Activated CD8-positive, alpha-beta memory T cell treated with anti-CD3 and anti-CD28 coated beads, Interleukin-2, amount 10 ng/mL, durations not matched to agents 7 days and 5 days (primary cell): Measurements from ENCODE around the gene ELP4. TPM values are rescaled to one million over a fixed set of nuclear protein-coding genes. Genes with fewer than 3 reads are reported as not detected.
A peak's percentile ranks its signal among the peaks of the same experiment; 100 is the strongest.
"Not testable (repeated sequence)": the region's sequence is repeated elsewhere in the genome, so short reads cannot be mapped to it uniquely, and the experiment has no call there.

Experiments
- ATAC-seq: fragments of 150-1000 bp; cut with Tn5 transposase; one replicate; pipeline ENCODE4 v1.10.0; 2021; ENCODE audit warnings: moderate library complexity
- CTCF ChIA-PET: fragments of 350-600 bp; sonication (Branson Sonifier 250); formaldehyde crosslinking; loops from one replicate; lab custom pipeline; 2021; ENCODE audit warnings: antibody characterized with exemption; lab: Charles Lee
- DNase-seq: peaks from one replicate; pipeline ENCODE4 v3.0.0-alpha.2; 2020
- H3K27ac Mint-ChIP-seq: one replicate; pipeline ENCODE4 v1.8.0; 2021; ENCODE audit warnings: mild to moderate bottlenecking, mixed read lengths
- H3K27me3 Mint-ChIP-seq: one replicate; pipeline ENCODE4 v1.8.0; 2021; ENCODE audit warnings: mixed read lengths
- H3K36me3 Mint-ChIP-seq: one replicate; pipeline ENCODE4 v1.8.0; 2021; ENCODE audit warnings: mild to moderate bottlenecking, mixed read lengths
- H3K4me1 Mint-ChIP-seq: one replicate; pipeline ENCODE4 v1.8.0; 2021; ENCODE audit warnings: mixed read lengths
- H3K4me3 Mint-ChIP-seq: one replicate; pipeline ENCODE4 v1.8.0; 2021; ENCODE audit warnings: mild to moderate bottlenecking, moderate library complexity, mixed read lengths
- H3K9me3 Mint-ChIP-seq: one replicate; pipeline ENCODE4 v1.8.0; 2022; ENCODE audit warnings: low read depth, mixed read lengths
- total RNA-seq, 2 experiments: library from RNA; stranded (reverse); gene quantifications; one replicate each; pipeline ENCODE4 v1.2.3, GENCODE V29; 2021

Gene ELP4
- total RNA-seq, 2 experiments from 2014 or later = 20.7 to 23.7 TPM

GRCh38 chr11:31575764-31576163, 66.2 kb downstream of the ELP4 start:
- H3K9me3 Mint-ChIP-seq, H3K27me3 Mint-ChIP-seq, ATAC-seq, H3K36me3 Mint-ChIP-seq, H3K27ac Mint-ChIP-seq, H3K4me1 Mint-ChIP-seq, H3K4me3 Mint-ChIP-seq, DNase-seq, CTCF ChIA-PET: not testable (repeated sequence)

DNA sequence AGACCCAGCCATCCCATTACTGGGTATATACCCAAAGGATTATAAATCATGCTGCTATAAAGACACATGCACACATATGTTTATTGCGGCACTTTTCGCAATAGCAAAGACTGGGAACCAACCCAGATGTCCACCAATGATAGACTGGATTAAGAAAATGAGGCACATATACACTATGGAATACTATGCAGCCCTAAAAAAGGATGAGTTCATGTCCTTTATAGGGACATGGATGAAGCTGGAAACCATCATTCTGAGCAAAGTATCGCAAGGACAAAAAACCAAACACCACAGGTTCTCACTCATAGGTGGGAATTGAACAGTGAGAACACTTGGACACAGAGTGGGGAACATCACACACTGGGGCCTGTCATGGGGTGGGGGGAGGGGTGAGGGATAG, 69.8 kb downstream of the ELP4 start:
- ATAC-seq, DNase-seq, H3K4me3 Mint-ChIP-seq, H3K27me3 Mint-ChIP-seq, H3K36me3 Mint-ChIP-seq, CTCF ChIA-PET, H3K9me3 Mint-ChIP-seq, H3K4me1 Mint-ChIP-seq, H3K27ac Mint-ChIP-seq: not testable (repeated sequence)

- CTCF ChIA-PET = no interaction called here
Observed at GRCh38 chr11:31582697-31583096, 73.1 kb downstream of the ELP4 start.

GRCh38 chr11:31598454-31598853, 88.9 kb downstream of the ELP4 start:
- H3K27me3 Mint-ChIP-seq = no peaks in the 10 kb centered on the region
- H3K27ac Mint-ChIP-seq = no peak overlapping the region
- H3K4me1 Mint-ChIP-seq = no peaks in the 10 kb centered on the region
- ATAC-seq (no peak), DNase-seq (no peak)
- CTCF ChIA-PET = no interaction called here
- H3K9me3 Mint-ChIP-seq = no peaks in the 10 kb centered on the region
- H3K36me3 Mint-ChIP-seq = peaks cover 6% of the 10 kb centered on the region
- no peak overlapping the region for H3K4me3 Mint-ChIP-seq

More at GRCh38 chr11:31582697-31583096, 73.1 kb downstream of the ELP4 start:
- ATAC-seq (no peak), DNase-seq (no peak)
- H3K27me3 Mint-ChIP-seq = no peaks in the 10 kb centered on the region
- H3K27ac Mint-ChIP-seq = no peak overlapping the region
- H3K9me3 Mint-ChIP-seq = no peaks in the 10 kb centered on the region
- no peaks in the 10 kb centered on the region for H3K4me1 Mint-ChIP-seq
- no peak overlapping the region for H3K4me3 Mint-ChIP-seq
- H3K36me3 Mint-ChIP-seq = no peaks in the 10 kb centered on the region

DNA sequence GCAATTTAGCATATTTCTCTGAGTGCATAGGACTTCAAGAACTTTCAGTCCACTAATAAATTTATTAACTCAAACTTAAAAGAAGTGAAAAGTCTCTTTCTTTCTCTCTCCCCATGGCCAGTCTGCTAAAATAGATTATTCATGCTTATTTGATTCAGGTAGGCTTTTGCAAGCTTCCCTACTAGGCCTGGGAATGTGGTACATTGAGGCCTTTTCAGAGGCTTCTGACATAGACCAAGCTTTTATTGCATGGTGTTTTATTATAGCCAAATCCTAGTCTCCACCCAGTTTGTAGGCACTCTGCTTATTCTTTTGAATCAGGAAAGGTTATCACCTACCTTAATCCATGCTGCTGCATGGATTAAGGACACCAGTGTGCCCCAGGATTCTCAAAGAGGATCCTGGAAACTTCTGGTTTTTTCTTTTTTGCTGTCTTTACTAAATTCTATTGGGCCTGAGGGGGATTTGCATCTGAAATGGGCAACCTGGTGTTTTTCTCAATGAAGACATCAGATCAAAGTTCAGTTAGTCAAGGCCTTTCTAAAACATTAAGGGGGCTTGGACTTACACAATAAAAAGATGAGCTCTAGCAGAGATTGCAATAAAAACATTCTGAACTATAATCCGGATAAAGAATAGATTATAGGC, 92.2 kb downstream of the ELP4 start:
- Mint-ChIP-seq H3K27me3 (no peaks in the 10 kb centered on the region), H3K36me3 (peaks cover 6% of the 10 kb centered on the region), H3K4me1 (no peaks in the 10 kb centered on the region), H3K27ac (no peak overlapping the region), H3K9me3 (no peaks in the 10 kb centered on the region), H3K4me3 (no peak overlapping the region)
- DNase-seq = no peak
- CTCF ChIA-PET = no interaction called here
- no peak for ATAC-seq

- H3K4me1 Mint-ChIP-seq = peaks cover 2% of the 10 kb centered on the region
- ATAC-seq (no peak), DNase-seq (no peak)
- no peak overlapping the region for H3K27ac Mint-ChIP-seq
- no peaks in the 10 kb centered on the region for H3K9me3 Mint-ChIP-seq
- H3K27me3 Mint-ChIP-seq = no peaks in the 10 kb centered on the region
- no peak overlapping the region for H3K4me3 Mint-ChIP-seq
- H3K36me3 Mint-ChIP-seq = peaks cover 4% of the 10 kb centered on the region
- CTCF ChIA-PET = no interaction called here
Observed at GRCh38 chr11:31606893-31607292, 97.3 kb downstream of the ELP4 start.

DNA sequence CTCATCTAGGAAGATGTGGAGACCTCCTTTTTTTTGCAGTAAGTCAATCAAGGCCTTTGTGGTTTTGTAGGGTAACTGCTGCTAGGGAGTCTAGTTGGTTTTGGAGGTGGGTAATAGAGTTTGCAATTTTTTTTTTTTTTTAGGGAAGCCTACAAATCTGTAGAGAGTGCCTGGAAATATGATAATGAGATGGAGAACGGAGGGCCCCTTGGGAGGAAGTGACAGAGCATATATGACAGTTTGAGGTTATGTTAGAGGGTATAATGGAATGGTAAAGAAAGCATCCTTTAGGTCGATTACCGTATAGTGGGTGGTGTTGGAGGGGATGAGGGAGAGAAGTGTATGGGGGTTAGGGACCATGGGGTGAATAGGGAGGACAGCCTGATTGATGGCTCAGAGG, 98.3 kb downstream of the ELP4 start:
- no peak for DNase-seq
- peaks cover 4% of the 10 kb centered on the region for H3K36me3 Mint-ChIP-seq
- H3K27me3 Mint-ChIP-seq = no peaks in the 10 kb centered on the region
- peaks cover 2% of the 10 kb centered on the region for H3K4me1 Mint-ChIP-seq
- H3K9me3 Mint-ChIP-seq = no peaks in the 10 kb centered on the region
- ATAC-seq = no peak
- no peak overlapping the region for H3K27ac Mint-ChIP-seq
- no peak overlapping the region for H3K4me3 Mint-ChIP-seq
- CTCF ChIA-PET = no interaction called here

GRCh38 chr11:31608995-31609394, 99.4 kb downstream of the ELP4 start:
- CTCF ChIA-PET = no interaction called here
- Mint-ChIP-seq H3K4me1 (peaks cover 2% of the 10 kb centered on the region), H3K4me3 (no peak overlapping the region), H3K27me3 (no peaks in the 10 kb centered on the region), H3K36me3 (peaks cover 4% of the 10 kb centered on the region), H3K9me3 (no peaks in the 10 kb centered on the region), H3K27ac (no peak overlapping the region)
- ATAC-seq = no peak
- no peak for DNase-seq

DNA sequence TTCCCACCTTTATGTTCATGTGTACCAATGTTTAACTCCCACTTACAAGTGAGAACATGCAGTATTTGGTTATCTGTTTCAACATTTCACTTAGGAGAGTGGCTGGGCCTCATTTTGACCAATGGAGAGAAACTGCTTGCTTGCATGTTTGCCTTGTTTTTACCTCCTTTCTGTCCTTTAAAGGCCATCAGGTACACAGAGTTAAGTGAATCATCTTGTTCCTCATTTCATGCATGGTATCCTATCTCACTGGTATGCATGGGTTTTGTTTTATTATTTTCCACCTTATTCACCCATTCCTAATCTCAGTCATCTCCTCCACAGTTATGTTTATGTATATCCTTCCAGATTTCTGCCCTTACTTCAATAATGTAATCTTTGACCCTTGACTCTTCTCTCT, 101.0 kb downstream of the ELP4 start:
- no peak for DNase-seq
- CTCF ChIA-PET = no interaction called here
- H3K4me3 Mint-ChIP-seq = no peak overlapping the region
- H3K4me1 Mint-ChIP-seq = peaks cover 2% of the 10 kb centered on the region
- no peaks in the 10 kb centered on the region for H3K27me3 Mint-ChIP-seq
- no peaks in the 10 kb centered on the region for H3K9me3 Mint-ChIP-seq
- ATAC-seq = no peak
- H3K27ac Mint-ChIP-seq = no peak overlapping the region
- peaks cover 6% of the 10 kb centered on the region for H3K36me3 Mint-ChIP-seq

DNA sequence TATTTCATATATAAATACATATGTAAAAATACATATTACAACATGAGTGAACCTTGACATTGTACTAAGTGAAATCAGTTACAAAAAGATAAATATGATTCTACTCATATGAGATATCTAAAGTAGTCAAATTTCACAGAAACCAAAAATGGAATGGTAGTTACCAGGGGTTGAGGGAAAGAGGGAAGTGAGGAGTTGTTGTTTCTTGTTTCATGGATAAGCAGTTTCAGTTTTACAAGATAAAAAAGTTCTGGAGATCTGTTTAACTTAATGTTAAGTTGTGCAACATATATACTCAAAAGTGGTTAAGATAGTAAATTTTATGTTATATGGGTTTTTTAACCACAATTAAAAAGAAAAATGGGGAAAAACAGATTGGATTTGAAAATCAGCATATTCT, 107.7 kb downstream of the ELP4 start:
- CTCF ChIA-PET = no interaction called here
- ATAC-seq (no peak), DNase-seq (no peak)
- Mint-ChIP-seq H3K9me3 (no peaks in the 10 kb centered on the region), H3K27me3 (no peaks in the 10 kb centered on the region), H3K36me3 (peaks cover 5% of the 10 kb centered on the region), H3K4me1 (peaks cover 9% of the 10 kb centered on the region), H3K27ac (no peak overlapping the region), H3K4me3 (no peak overlapping the region)

GRCh38 chr11:31619980-31620379, 110.4 kb downstream of the ELP4 start:
- Mint-ChIP-seq H3K27ac (no peak overlapping the region), H3K36me3 (peaks cover 5% of the 10 kb centered on the region), H3K9me3 (no peaks in the 10 kb centered on the region), H3K4me3 (no peak overlapping the region), H3K27me3 (no peaks in the 10 kb centered on the region), H3K4me1 (peaks cover 9% of the 10 kb centered on the region)
- DNase-seq (no peak), ATAC-seq (peak; percentile 39)
- CTCF ChIA-PET = interaction anchor here (1.2 kb wide), 1 partner anchor 21 kb away, joined by 3 read pairs; no protein-coding TSS in a partner anchor

- H3K9me3 Mint-ChIP-seq = no peaks in the 10 kb centered on the region
- H3K36me3 Mint-ChIP-seq = peaks cover 4% of the 10 kb centered on the region
- no peak overlapping the region for H3K27ac Mint-ChIP-seq
- no peaks in the 10 kb centered on the region for H3K27me3 Mint-ChIP-seq
- H3K4me3 Mint-ChIP-seq = no peak overlapping the region
- no peak for DNase-seq
- CTCF ChIA-PET = interaction anchor here (1.2 kb wide), 1 partner anchor 20 kb away, joined by 3 read pairs; no protein-coding TSS in a partner anchor
- H3K4me1 Mint-ChIP-seq = peaks cover 9% of the 10 kb centered on the region
- ATAC-seq = no peak
Observed at GRCh38 chr11:31620434-31620833, 110.9 kb downstream of the ELP4 start.

DNA sequence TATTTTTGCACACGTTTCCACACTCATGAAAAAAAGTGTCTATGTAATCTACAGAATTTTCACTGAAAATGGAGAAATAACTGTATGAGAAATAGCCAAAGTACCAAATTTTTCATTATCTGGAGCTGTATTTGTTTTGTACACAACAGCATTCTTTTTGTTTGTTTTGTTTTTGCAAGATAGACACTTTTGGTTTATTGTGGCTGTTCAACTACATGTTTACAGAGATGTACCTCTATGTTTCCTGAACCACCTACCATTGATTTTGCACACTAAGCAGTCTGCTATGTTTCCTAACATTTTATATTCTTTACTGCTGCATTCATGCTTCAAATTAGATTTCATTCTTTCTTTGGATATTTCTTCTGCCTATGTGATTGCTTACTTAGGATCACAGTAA, 116.3 kb downstream of the ELP4 start:
- CTCF ChIA-PET = no interaction called here
- ATAC-seq = no peak
- no peak overlapping the region for H3K4me3 Mint-ChIP-seq
- DNase-seq = no peak
- H3K9me3 Mint-ChIP-seq = no peaks in the 10 kb centered on the region
- H3K27ac Mint-ChIP-seq = no peak overlapping the region
- no peaks in the 10 kb centered on the region for H3K4me1 Mint-ChIP-seq
- H3K36me3 Mint-ChIP-seq = no peaks in the 10 kb centered on the region
- no peaks in the 10 kb centered on the region for H3K27me3 Mint-ChIP-seq

DNA sequence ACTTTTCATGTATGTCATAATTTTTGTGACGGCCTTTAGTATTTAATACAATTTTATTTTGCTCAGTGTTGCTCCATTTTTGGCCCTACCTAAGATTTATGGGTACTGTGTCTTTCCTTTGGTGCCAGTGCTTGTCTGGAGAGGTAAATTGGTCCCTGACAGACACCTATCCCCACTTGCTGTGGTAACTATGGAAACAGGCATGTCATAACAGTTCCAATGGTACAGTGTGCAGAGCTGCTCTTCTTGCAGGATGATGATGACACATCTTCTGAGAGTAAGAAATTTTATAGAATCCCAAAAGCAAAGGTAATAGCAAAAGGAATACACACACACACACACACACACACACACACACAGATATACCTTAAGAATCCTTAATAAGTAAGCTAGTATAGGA, 118.5 kb downstream of the ELP4 start:
- H3K4me3 Mint-ChIP-seq = no peak overlapping the region

More for the DNA sequence above, 118.5 kb downstream of the ELP4 start:
- Mint-ChIP-seq H3K36me3 (no peaks in the 10 kb centered on the region), H3K9me3 (no peaks in the 10 kb centered on the region), H3K27ac (no peak overlapping the region), H3K4me1 (no peaks in the 10 kb centered on the region), H3K27me3 (no peaks in the 10 kb centered on the region)
- CTCF ChIA-PET = no interaction called here
- ATAC-seq = no peak
- DNase-seq = no peak
